Brain pericyte (primary cell): ENCODE measurements around the gene TNIK.
A peak's percentile ranks its signal among the peaks of the same experiment; 100 is the strongest.
"Not testable (repeated sequence)": the region's sequence is repeated elsewhere in the genome, so short reads cannot be mapped to it uniquely, and the experiment has no call there.

Experiments used
- DNase-seq: peaks from one replicate; pipeline ENCODE4 v3.0.0-alpha.2; 2012; ENCODE audit warnings: low read depth, low spot score

TNIK gene

DNA sequence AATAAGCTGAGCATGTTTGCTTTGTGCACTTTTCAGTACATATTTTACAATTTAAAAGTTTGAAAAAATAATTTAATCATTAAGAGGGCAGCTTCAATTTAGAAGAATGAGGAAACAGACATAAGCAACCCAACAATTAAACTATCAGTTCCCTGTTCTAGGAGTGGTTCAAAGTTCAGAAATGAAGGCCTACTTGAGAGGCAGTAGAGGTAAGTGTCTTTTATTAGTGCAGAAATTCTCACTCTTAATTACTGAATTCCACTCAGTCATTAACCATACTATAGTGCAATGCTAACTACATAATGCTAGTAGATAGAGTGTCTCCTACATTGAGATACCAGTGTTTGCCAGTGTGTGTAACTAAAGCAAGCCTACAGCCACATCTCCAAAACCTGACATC lies 73.1 kb downstream of the TNIK start:
- no peak for DNase-seq

DNA sequence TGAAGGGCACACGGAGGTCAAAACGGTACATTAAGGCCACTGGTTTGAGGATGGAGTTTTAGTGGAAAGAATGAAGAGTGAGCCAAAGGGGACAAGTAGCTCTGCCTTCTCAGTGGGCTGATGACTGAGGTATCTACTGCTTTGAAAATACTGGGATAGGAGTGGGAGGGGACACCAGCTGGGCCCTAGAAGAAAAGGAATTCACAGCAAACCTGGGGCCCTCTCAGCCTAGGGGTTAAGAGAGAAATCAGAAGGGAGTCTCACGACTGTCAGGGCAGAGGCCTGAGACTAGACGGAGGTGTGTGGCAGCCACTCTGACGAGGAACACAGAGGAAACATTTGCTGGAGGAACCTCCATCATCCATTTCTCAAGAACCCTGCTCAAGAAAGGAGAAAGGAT lies 75.1 kb downstream of the TNIK start:
- DNase-seq, result no peak

DNA sequence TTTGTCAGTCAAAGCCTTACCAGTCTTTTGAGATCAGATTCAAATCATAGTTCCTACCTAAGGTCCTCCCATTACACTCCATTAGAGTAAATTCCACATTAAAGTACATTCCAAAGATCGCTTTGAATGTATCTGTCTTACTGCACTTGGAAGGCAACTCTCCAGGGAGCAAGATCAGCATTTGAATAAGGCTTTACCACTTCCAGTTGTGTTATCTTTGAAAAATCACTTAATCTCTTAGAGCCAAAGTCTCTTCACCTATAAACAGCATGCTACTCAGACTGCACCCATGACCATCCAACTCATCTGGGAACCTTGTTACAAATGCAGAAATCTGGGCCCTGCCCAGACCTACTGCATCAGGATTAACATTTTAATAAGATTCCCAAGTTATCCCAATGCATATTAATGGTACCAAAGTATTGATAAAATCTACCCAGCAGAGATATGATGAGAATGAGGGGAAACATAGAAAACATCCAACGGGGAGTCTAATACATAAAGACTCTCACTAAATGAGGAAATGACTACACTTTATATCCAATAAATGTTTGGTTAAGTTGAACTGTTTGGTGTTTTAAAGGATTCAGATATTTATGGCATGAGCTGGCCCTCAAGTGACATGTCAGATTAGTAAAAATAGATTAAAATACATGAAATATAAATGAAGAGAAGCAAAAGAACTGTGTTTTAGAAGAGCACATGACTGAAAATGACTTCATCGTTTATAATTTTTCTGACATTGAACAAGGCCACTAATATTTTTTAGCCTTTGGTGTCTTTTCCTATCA lies 75.9 kb downstream of the TNIK start:
- no peak for DNase-seq

DNA sequence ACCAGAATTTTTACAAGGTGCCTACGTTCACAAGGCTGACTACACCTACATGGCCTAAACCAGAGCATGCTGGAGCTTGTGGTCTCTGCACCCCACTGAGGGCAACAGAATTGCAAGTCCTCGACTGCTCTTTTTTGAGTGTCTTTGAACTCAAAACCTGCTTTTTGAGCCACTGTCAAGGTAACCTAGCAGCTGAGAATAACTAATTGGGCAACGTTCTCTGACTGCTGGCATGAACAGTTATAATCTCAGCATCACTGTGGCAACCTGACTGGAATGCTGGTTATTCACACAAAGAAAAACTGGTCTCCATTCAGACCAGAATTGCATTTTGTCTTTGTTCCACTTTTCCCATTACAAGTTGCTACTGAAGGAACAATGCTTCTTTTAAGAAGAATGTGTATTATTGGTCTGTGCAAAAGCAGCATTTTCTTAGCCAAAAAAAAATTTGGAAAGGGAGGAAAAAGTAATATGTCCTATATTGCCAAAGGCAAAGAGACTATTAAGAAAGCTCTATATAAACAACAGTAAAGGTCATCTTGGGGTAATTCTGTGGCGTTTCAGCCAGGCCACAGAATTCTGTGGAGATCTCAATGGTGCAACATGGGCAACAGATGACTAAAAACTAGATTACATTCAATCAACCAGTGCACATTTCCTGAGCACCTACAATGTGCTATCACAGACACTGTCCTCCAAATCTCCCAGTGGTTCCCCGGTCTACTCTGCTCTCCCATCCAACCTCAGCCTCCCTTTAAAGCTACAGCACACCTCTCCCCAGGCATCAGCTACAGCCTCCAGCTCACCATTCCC lies 76.8 kb downstream of the TNIK start:
- DNase-seq, result no peak

DNA sequence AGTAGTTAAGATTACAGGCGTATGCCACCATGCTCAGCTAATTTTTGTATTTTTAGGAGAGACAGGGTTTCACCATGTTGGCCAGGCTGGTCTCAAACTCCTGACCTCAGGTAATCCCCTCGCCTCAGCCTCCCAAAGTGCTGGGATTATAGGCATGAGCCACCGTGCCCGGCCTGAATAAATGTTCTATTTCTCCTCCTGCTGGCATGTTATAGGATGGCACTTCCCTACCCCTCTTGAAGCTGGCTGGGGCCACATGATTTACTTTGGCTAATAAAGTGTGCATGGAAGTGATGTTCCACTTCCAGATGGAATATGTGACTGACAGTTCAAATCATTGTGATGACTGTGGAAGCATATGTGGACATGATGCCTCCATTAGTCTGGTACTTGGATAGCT lies 77.9 kb downstream of the TNIK start:
- DNase-seq, result not testable (repeated sequence)

DNA sequence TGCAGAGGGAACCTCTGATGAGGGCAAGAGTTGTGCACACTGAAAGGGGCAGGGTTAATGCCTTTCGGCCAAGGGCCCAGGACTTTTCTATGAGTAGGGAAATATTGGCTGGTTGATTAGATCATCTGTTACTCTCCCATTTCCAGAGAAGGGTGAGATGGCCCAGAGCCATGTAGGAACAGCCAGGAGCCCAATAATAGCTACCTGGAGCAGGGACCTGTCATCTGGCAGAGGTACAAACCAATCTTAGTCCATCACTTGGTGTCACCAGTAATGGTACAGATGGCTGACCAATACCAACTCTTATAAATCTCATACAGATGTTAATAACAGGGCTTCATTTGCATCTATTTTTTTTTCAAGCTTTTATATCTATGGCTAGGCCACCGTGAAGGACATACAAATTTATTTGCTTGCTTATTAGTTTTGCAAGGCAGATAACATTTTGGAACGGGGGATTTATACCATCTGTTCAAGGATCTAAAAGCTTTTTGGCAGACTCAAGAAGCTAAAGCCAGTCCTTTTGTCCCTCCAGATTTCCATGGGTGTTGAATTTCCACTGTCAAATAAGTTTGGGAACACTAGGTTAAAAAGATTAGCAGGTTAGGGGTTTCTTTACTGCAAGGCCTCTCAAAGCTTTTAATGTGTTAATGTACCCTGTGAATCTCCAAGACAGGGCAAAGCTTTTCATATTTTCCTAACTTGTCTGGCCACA lies 79.3 kb downstream of the TNIK start:
- no peak for DNase-seq

DNA sequence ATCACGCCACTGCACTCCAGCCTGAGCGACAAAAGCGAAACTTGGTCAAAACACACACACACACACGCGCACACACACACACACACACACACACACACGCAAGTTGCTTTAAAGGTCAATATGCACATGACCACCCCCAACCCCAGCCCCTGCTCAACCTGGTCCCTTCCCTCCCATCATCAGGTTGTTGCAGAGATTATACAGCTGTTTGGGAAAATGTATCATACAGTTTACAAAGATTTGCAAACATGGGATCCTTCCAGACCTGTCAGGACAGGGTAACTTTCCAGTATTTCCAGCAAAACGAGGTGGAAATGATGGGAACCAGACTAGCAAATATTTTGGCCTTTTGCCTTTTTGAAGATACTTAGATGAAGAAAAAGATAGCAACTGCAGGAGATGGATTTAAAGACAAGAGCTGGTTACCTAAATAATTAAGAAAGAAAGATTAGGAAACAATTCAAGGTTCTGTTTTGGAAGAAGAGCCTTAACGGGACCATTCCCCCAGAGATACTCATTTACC lies 80.2 kb downstream of the TNIK start:
- no peak for DNase-seq

DNA sequence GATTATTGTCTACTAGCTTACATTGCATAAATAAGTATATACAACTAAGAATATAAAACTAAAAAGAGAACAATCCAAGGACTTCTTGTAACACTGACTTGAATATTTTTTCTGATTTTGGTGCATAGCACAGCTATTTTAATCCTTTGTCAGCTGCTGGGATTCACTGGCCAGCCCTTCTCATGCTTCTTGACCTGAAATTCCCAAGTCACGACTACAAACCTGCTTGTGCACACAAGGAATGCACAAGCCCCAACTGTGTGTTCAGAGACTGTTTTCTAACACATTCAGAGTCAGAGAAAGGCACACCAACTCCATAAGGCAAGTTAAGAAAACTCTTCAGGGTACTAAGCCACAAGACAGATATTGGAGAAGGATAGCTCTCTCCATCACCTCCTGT lies 80.9 kb downstream of the TNIK start:
- no peak for DNase-seq

DNA sequence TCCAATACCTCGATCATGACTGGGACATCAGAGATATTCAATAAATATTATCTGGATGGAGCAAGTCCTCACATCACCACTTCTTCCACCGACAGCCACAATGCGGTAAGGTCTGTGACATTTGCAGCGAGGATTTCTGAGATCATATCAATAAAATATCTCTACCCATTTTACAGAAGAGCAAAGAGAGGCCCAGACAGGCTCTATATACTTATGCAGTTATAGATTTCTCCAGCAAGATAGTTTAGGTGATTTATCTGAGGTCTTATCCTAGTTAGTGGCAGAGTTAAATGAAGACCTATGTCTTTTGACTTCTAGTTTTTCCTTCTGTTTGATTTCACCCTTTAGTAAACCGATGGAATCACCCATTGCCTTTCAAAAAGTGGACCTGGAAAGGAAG lies 81.6 kb downstream of the TNIK start:
- no peak for DNase-seq

DNA sequence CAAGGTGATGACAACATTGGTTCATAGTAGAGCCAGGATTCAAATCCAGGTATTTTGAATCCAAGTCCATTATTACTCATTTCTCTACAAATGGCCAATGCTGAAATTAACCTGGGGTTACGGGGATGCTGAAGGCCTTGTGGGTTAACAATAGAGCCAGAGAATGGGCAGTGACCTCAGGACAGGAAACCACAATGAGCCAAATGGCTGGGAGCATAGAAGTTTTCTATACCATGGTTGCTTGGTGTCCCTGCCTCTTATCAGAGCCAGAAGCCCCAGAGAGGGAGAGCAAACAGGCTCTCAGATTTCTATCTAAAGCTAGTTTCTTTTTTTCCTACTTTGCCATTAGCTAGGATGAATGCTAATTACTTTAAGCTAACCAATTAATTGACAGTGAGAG lies 82.3 kb downstream of the TNIK start:
- no peak for DNase-seq

DNA sequence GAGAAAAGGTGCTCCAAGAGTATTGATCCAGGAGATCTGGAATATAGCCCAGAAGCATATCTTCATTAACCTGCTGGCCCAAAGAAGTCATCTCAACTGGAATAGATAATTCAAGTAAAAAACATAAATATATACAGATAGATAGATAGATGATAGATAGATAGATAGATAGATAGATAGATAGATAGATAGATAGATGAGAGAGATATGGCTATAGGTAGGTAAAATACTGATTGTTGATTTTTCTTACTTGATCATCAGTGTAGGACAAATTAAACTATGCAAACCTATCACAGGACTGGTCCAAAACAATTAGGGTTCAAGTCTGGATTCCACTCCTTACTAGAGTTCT lies 83.6 kb downstream of the TNIK start:
- DNase-seq, result no peak

DNA sequence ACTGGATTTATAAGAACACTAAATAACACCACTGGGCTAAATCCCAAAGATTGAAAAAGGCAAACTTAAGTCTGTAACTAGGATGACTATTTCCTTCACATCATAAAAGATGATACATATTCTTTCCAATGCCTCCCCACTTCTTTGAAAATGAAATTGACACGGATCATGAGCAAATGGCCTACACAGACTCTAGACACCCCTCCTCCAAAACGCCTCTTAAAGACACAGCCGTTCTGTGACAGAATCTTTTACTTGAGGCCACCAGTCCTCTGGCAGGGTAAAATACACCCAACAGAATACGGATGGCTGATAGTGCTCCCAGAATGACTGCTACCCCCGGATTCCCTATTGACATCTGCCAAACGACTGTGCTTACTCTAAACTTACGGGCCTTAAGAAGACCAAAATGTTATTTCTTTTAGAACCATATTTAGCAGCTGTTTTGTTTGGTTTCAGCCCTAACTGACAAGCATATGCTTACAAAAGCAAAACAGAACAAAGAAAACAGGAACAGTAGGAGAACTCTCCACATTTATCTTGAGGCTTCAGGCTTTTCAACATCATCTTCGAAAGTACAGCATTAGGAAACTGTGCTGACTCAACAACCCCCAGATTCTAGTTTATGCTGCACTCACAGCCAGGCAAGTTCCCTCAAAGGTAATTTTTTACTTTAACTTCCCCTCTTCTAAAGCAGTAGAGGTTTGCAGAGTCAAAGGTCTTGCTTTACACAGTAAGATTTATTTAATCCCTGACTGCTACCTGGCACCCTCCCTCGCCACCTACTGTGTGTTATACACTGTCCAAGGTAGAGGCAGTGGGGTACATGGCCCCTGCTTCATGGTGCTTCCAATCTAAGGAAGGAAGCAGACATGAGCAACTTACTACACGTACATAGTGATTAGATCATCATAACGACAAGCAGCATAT lies 84.3 kb downstream of the TNIK start:
- DNase-seq, result peak; percentile 44

DNA sequence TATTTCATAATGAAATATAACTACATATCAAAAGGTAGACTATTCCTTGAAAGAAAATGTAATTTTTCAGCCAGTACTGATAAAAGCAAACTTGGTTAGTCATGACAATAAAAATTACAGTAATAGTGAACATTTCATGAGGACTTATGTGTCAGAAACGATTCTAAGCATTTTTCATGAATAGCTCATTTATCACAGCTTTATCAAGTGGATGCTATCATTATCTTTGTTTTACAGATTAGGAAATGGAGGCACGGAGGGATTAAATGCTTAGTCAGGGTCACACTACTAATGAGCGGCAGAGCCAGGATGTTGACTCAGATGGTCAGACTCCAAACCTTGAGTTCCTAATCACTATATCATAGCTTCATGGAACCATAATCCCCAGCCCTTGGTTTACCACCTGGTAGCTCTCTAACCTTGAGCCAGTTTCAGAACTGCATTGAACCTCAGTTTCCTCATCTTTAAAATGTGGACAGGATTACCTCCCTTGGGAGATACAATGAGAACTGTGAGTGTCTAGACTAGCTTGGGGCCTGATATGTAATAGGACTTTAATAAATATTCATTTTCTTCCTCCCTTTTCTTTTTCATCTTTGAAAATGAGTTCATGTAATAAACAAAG lies 85.4 kb downstream of the TNIK start:
- DNase-seq, result no peak

DNA sequence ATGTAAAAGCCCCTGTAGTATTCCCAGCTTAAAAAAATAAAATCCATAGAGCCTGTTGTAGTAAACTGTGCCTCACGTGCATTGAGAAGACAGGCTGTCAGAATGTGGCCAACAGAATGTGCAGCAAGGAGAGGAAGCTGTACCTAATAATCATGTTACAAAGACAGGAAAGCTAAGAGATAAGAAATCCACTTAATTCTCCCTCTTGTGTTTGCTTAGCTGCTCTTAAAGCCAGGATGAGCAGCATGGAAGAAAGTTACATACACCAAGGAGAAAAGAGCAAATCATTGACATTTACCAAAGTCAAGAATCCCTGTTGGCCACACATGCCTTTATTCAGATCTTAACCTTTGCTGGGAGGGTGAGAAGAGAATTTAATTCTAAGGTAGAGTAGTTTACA lies 85.9 kb downstream of the TNIK start:
- DNase-seq, result no peak

DNA sequence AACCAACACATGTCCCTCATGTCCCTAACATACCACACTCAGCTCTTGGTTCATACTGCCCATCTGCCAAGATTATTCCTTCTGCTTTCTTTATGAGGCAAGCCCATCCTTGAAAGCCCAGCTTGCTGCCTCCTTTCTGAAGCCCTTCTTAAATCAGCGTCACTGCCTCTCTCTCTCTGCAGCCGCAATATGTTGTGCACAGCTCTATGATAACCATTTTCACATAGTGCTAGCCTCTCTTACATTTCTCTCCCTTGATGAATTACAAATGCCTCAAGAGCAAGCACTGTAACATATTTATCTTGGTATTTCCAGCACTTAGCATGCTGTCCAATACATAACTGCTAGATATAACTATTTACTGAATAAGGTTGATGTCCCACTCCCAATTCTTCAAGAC lies 86.5 kb downstream of the TNIK start:
- DNase-seq, result no peak

DNA sequence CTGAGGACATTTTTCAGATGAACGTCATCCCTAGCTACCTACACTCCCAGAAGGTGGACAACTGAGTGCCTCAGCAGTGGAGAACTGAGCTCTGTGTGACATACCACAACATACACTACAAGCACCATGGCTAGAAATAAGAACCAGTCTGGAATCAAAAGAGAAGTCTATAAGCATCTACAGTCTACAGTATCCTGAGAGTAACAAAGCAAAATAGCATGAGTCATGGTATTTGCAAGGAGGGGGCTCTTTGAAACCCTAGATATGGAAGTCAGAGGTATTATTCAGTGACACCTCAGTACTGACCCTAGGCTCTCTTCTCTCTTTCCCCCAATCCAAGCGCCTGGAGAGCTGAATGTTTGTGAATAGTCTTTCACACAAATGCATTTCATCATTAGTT lies 87.5 kb downstream of the TNIK start:
- DNase-seq, result no peak

DNA sequence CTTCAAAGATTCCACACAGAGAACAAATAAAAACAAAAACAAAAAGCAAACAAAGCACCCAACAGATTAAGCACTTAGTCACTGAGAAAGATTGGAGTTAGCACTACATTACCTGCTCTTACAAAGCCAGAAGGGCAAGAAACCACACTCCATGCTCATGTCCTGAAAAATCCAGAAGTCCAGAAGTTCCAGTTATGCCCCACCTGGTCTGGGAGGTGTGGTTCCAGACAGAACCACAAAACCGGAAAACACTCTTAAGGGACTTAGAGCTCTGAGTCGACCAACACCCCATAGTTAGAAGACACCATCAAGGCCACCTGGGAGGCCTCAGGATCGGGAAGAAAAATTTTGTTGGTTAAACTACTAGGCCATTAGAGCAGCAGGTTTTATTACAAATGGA lies 88.9 kb downstream of the TNIK start:
- DNase-seq, result no peak

DNA sequence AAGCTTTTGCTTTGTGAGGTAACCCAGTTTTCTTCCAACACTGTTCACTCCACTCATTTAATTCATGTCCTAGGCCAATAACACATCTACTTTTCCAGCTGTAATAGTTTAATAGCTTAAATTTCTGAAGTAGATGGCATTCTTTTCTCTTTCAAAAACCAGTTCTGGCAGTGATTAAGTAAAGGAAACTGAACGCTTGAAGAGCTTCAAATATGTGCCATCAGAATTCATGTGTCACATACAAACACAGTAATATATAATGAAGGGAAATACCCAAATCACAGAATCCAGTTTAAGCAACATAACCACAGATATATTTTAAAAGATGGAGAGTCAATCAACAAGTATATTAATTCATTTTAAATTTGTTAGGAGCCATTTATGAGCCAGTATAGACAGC lies 91.0 kb downstream of the TNIK start:
- DNase-seq, result no peak

DNA sequence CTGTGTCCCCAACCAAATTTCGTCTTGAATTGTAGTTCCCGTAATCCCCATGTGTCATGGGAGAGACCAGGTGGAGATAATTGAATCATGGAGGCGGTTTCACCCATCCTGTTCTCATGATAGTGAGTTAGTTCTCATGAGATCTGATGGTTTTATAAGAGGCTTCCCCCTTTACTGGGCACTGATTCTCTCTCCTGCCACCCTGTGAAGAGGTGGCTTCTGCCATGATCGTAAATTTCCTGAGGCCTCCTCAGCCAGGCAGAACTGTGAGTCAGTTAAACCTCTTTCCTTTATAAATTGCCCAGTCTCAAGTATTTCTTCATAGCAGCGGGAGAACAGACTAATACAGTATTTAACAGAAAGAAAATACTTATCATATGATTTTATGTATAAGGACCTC lies 93.5 kb downstream of the TNIK start:
- not testable (repeated sequence) for DNase-seq

DNA sequence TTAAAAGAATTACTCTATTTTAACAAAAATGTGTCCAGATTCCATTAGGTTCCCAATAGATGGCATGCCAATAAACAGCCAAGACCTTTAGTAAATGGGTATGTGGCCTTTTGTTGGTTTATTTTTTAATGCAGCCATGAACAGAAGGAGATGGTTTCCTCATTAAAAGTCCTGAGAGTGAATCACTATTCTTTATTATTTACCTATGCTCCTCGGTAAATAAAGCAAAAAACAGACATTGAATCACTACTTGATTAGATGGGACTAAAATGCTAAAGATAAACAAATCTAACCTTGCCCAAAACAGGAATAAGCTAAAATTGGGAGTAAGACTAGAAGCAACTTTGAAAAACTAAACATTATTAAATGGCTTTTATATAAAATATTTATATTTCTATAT lies 94.2 kb downstream of the TNIK start:
- no peak for DNase-seq

DNA sequence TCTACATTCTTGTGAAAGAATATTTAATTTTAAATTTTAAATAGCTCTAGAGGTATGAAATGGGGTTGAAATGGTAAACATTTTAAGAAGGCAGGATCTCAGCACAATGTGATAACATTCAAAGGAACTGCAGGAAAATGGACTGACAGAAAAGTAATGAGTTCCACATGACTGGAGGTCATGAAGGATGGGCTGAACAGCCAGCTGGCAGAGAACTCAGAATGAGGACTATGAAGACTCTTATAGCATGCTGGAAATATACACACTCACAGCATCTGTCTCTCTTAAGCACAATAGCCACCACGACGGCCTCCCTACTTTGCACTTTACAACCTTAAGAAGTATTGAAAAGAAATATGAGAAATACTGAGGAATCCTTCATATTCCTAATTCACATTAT lies 94.7 kb downstream of the TNIK start:
- DNase-seq, result no peak
